Thymus (tissue), 11 donors: ENCODE measurements around the gene PHLDB2. TPM values are rescaled to one million over a fixed set of nuclear protein-coding genes. Genes with fewer than 3 reads are reported as not detected.

Experiments
- DNase-seq, 9 donors: peaks; one replicate each; pipeline ENCODE4 v3.0.0-alpha.2; 2013; ENCODE audit warnings: low spot score in 9 of 9, low read depth in 6 of 9, missing footprints in 1 of 9
- H3K27ac ChIP-seq, 2 donors: one replicate each; pipeline ENCODE4 v1.5.1; 2013; ENCODE audit warnings: control low read depth in 1 of 2, low read depth in 1 of 2, low read length in 1 of 2, mild to moderate bottlenecking in 1 of 2, moderate library complexity in 1 of 2
- H3K27me3 ChIP-seq, 2 donors: one replicate each; pipeline ENCODE4 v1.5.1; 2013; ENCODE audit warnings: low read length in 1 of 2; ENCODE audit not compliant: control insufficient read depth in 2 of 2, insufficient read depth in 1 of 2
- H3K36me3 ChIP-seq, 2 donors: one replicate each; pipeline ENCODE4 v1.5.1; 2013; ENCODE audit warnings: low read length in 1 of 2, mild to moderate bottlenecking in 1 of 2, moderate library complexity in 1 of 2; ENCODE audit not compliant: control insufficient read depth in 2 of 2, insufficient read depth in 2 of 2
- H3K4me1 ChIP-seq, 2 donors: one replicate each; pipeline ENCODE4 v1.5.1; 2013; ENCODE audit warnings: low read length in 2 of 2; ENCODE audit not compliant: control insufficient read depth in 2 of 2, insufficient read depth in 2 of 2
- H3K4me3 ChIP-seq, 2 donors: one replicate each; pipeline ENCODE4 v1.5.1; 2013; ENCODE audit warnings: low read length in 2 of 2, control low read depth in 1 of 2, mild to moderate bottlenecking in 1 of 2
- H3K9me3 ChIP-seq, 2 donors: one replicate each; pipeline ENCODE4 v1.5.1; 2013; ENCODE audit warnings: low read length in 1 of 2, mild to moderate bottlenecking in 1 of 2; ENCODE audit not compliant: control insufficient read depth in 2 of 2, insufficient read depth in 1 of 2
- WGBS: extraction: QIAGEN DNeasy Blood & Tissue Kit; methylation state at CpG from one replicate; pipeline ENCODE4 v1.1.7; 2013; 5-methylcytosine and 5-hydroxymethylcytosine counted together
- polyA plus RNA-seq: library from polyadenylated mRNA; stranded (reverse); fragments of 200-250 nt; gene quantifications from one replicate; pipeline ENCODE4 v1.2.3, GENCODE V29; 2013
- total RNA-seq: library from RNA; stranded (reverse); fragments of 120-200 nt; gene quantifications from one replicate; pipeline ENCODE4 v1.2.4, GENCODE V29; 2013
- donor health status: healthy.

The PHLDB2 gene
- total and polyA plus RNA-seq, 2 donors, result 7.5 to 37.8 TPM

DNA sequence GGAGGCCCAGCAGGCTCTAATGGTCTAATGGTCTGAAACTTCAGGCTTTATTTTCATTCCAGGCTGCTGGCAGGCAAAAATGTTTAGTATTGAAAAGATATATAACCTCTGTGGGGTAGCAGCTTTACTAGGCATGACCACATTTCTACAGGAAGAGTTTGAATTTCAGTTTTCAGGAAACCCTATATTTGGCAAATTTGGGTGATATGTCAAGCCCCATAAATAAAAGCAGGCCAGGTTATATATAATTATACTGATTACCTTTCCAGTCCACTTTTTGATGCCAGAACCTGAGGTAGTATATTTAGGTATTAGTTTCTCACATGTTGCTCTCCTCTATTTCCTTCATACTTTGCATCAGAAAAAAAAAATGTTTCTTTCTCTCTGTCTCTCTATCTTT lies 37.2 kb upstream of the PHLDB2 start:
- no peaks in the 10 kb centered on the region for H3K36me3 ChIP-seq
- H3K9me3 ChIP-seq, result no peaks in the 10 kb centered on the region
- no peak overlapping the region for H3K27ac ChIP-seq
- H3K27me3 ChIP-seq, result no peaks in the 10 kb centered on the region
- no peak for DNase-seq
- no peaks in the 10 kb centered on the region for H3K4me1 ChIP-seq
- no peak overlapping the region for H3K4me3 ChIP-seq

DNA sequence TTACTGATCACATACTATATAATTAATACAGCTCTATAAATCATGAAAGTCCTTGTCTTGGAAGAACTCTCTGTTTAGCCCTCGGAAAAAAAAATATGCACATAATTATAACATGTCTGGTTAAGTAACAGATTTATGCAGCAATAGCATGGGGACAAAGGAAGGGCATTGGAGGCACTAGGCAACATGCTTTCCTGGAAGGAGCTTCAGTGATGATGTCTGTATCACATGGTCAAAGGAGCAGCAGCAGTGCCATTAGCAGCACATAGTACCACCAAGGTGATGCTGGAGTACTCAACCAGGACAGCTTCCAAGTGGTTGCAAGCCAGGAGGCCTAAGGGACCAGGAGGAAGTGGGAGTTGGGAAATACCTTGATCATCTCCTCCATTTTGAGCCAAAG lies 36.3 kb upstream of the PHLDB2 start:
- no peak overlapping the region for H3K4me3 ChIP-seq
- H3K36me3 ChIP-seq, result no peaks in the 10 kb centered on the region
- H3K27me3 ChIP-seq, result no peaks in the 10 kb centered on the region
- no peaks in the 10 kb centered on the region for H3K4me1 ChIP-seq
- DNase-seq, result no peak
- 100% methylated on average over 1 of the region's 1 CpG for WGBS
- no peaks in the 10 kb centered on the region for H3K9me3 ChIP-seq
- H3K27ac ChIP-seq, result no peak overlapping the region

DNA sequence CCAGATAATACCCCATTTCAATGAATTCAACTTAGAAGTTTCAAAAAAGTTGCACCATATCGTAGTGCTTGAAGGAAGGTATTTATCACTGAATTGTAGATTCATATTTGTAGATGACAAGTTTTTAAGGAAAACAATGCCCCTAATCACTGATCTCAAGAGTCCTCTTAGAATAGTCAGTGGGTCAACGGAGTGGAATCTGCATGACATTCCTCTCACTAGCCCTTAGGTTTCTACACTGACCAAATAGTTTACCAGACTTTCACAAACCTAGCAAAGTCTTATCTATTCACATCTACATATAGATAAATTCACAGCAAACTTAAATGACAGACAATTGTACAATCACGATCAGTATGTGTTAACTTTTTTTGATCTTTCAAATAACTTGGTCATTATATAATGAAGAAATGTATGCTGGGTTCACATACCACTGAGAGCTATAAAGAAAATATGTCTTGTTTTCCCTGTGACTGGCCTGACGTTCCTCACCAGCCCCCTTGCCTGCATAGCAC lies 35.7 kb upstream of the PHLDB2 start:
- Histone ChIP-seq H3K36me3 (no peaks in the 10 kb centered on the region), H3K4me1 (no peaks in the 10 kb centered on the region), H3K9me3 (no peaks in the 10 kb centered on the region), H3K27me3 (no peaks in the 10 kb centered on the region), H3K27ac (no peak overlapping the region), H3K4me3 (no peak overlapping the region)
- DNase-seq, result no peak
- 98% methylated on average over 4 of the region's 4 CpGs for WGBS

DNA sequence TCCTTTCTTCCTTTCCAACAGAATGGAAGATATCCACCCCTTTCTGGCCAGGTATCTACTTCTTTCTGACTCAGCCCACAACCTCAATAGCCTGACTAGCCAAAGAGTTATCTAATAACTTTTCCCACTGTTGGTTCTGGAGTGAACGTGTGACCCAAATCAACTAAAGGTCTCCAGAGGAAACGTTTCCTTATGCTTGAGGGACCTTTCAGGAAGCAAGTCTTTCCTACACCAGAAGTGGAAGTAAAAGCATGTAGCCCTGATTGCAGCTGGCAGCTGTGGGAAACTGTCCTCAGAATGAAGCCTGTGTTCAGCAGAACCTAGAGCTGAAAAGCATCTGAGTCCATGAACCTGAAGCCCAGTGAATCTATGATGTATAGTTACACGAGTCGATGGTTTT lies 34.7 kb upstream of the PHLDB2 start:
- no peaks in the 10 kb centered on the region for H3K4me1 ChIP-seq
- H3K27me3 ChIP-seq, result no peaks in the 10 kb centered on the region
- DNase-seq, result no peak
- H3K27ac ChIP-seq, result no peak overlapping the region
- 81% methylated on average over 4 of the region's 4 CpGs for WGBS
- H3K9me3 ChIP-seq, result no peaks in the 10 kb centered on the region
- H3K36me3 ChIP-seq, result no peaks in the 10 kb centered on the region
- H3K4me3 ChIP-seq, result no peak overlapping the region

DNA sequence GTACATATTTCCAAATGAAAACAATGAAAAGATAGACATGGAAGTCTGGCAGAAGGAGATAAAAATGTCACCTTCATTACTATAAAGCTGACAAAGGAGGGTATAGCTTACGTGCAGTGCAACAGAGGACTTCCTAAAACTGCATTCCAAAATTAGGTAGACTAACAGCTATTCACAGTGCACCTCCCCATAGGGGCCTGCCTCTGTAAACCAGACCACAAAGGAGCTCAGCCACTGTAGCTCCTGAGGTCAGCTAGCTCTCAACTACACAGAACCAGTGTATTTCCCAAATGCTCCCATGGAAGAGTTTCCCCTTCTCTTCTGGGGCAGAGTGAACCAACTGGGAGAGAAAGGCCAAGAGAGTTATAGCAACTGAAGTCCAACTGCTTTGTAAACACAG lies 31.2 kb upstream of the PHLDB2 start:
- Histone ChIP-seq H3K4me1 (no peaks in the 10 kb centered on the region), H3K27ac (no peak overlapping the region), H3K9me3 (no peaks in the 10 kb centered on the region), H3K36me3 (no peaks in the 10 kb centered on the region), H3K4me3 (no peak overlapping the region), H3K27me3 (no peaks in the 10 kb centered on the region)
- DNase-seq, result no peak
- WGBS, result 97% methylated on average over 1 of the region's 1 CpG

DNA sequence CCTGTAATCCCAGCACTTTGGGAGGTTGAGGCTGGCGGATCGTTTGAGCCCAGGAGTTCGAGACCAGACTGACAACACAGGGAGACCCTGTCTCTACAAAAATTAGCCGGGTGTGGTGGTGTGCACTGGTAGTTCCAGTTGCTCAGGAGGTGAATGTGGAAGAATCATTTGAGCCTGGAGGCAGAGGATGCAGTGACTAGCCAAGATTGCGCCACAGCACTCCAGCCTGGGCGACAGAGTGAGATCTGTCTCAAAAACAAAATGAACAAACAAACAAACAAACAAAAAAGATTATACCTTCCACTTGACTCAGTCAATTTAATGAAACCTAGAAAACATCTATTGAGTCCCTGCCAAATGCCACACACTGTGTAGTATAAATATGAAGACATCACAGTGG lies 30.5 kb upstream of the PHLDB2 start:
- H3K4me3 ChIP-seq, result no peak overlapping the region
- H3K27me3 ChIP-seq, result no peaks in the 10 kb centered on the region
- WGBS, result 98% methylated on average over 6 of the region's 6 CpGs
- DNase-seq, result no peak
- H3K27ac ChIP-seq, result no peak overlapping the region
- H3K36me3 ChIP-seq, result no peaks in the 10 kb centered on the region
- no peaks in the 10 kb centered on the region for H3K4me1 ChIP-seq
- no peaks in the 10 kb centered on the region for H3K9me3 ChIP-seq

DNA sequence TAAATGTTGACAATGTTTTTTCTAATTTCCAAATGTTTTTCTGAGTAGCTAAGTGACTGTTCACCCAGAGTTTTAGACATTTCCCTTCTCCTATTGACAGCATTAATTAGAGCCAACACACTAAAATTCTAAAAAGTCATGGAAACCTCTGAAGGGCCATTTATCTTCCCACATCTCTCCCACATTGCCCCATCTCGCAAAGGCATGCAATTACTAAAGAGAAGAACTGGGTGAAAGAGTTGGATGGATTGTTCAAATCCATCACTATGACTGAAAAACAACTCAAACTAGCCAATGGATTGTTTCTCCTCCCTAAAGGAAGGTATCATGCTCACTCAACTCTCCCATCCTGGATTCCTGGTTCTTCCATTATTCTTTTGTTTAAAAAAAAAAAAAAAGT lies 30.0 kb upstream of the PHLDB2 start:
- H3K9me3 ChIP-seq, result no peaks in the 10 kb centered on the region
- H3K4me1 ChIP-seq, result no peaks in the 10 kb centered on the region
- no peaks in the 10 kb centered on the region for H3K27me3 ChIP-seq
- WGBS, result 92% methylated on average over 1 of the region's 1 CpG
- no peak overlapping the region for H3K27ac ChIP-seq
- H3K4me3 ChIP-seq, result no peak overlapping the region
- no peaks in the 10 kb centered on the region for H3K36me3 ChIP-seq
- DNase-seq, result no peak

DNA sequence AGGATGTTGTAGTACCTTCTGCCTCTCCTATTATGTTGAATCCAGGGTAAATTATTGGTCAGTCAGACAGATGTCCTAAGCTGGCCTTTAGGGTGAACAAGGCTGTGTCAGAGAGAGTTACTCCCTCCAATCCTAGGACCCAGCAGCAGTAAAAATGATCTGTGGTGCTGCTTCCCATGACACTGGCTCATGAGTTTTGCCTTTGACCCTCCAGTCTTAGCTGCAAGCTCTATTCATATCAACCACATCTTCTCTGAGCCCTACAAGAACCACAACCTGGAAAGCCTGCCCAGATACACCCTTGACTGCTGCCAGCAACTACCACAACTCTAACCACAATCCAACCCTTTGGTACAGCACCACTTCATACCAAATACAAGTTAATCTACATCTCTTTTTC lies 27.2 kb upstream of the PHLDB2 start:
- Histone ChIP-seq H3K27ac (no peak overlapping the region), H3K4me1 (no peaks in the 10 kb centered on the region)

DNA sequence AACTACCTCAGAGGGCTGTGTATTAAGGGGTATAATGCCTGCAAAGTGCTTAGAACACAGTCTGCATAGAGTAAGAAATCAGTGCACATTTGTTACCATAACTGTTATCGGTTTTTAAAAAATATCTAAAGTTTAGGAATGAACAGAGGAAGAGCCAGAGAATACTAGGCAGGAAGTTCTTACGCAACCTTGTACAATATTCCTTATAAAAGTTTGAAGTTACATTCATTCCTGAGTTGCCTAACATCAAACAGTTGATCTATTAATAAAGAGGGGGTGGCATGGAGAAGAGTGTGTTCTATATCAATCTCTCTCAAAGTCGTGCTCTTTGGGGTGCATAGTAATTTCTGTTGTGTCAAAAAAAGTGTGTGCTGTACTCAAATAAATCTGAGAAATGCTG lies 22.0 kb upstream of the PHLDB2 start:
- no peaks in the 10 kb centered on the region for H3K9me3 ChIP-seq
- H3K4me1 ChIP-seq, result no peaks in the 10 kb centered on the region
- no peak for DNase-seq
- no peak overlapping the region for H3K4me3 ChIP-seq
- no peaks in the 10 kb centered on the region for H3K36me3 ChIP-seq
- H3K27ac ChIP-seq, result no peak overlapping the region
- WGBS, result 62% methylated on average over 3 of the region's 3 CpGs
- H3K27me3 ChIP-seq, result no peaks in the 10 kb centered on the region

More for the DNA sequence above, 27.2 kb upstream of the PHLDB2 start:
- Histone ChIP-seq H3K9me3 (no peaks in the 10 kb centered on the region), H3K36me3 (no peaks in the 10 kb centered on the region), H3K4me3 (no peak overlapping the region), H3K27me3 (no peaks in the 10 kb centered on the region)
- DNase-seq, result peak in 5 of 9 donors; percentile 10 to 59 (median 18)

DNA sequence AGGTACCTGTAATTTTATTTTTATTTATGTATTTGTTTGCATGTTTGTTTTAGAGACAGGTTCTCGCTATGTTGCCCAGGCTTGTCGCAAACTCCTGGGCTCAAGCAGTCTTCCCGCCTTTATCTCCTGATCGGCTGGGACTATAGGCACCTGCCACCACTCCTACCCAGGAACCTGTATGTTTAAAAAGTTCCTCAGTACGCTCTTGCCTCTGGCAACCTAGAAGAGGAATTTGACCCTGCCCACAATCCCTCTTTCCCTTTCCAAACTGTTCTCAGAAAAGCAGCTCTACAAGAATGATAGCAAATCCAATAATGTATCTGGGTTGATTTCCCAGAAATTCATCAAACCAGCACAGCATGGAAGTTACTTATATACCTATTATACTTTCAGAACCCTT lies 20.9 kb upstream of the PHLDB2 start:
- Histone ChIP-seq H3K27me3 (no peaks in the 10 kb centered on the region), H3K4me3 (no peak overlapping the region), H3K27ac (no peak overlapping the region), H3K36me3 (no peaks in the 10 kb centered on the region), H3K9me3 (no peaks in the 10 kb centered on the region), H3K4me1 (no peaks in the 10 kb centered on the region)
- DNase-seq, result no peak
- over 99% methylated on average over 5 of the region's 5 CpGs for WGBS
